ENCODE measurements around the gene PPP1R9B.
A peak's percentile ranks its signal among the peaks of the same experiment; 100 is the strongest.

Gene PPP1R9B, protein sequence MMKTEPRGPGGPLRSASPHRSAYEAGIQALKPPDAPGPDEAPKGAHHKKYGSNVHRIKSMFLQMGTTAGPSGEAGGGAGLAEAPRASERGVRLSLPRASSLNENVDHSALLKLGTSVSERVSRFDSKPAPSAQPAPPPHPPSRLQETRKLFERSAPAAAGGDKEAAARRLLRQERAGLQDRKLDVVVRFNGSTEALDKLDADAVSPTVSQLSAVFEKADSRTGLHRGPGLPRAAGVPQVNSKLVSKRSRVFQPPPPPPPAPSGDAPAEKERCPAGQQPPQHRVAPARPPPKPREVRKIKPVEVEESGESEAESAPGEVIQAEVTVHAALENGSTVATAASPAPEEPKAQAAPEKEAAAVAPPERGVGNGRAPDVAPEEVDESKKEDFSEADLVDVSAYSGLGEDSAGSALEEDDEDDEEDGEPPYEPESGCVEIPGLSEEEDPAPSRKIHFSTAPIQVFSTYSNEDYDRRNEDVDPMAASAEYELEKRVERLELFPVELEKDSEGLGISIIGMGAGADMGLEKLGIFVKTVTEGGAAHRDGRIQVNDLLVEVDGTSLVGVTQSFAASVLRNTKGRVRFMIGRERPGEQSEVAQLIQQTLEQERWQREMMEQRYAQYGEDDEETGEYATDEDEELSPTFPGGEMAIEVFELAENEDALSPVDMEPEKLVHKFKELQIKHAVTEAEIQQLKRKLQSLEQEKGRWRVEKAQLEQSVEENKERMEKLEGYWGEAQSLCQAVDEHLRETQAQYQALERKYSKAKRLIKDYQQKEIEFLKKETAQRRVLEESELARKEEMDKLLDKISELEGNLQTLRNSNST

DNA sequence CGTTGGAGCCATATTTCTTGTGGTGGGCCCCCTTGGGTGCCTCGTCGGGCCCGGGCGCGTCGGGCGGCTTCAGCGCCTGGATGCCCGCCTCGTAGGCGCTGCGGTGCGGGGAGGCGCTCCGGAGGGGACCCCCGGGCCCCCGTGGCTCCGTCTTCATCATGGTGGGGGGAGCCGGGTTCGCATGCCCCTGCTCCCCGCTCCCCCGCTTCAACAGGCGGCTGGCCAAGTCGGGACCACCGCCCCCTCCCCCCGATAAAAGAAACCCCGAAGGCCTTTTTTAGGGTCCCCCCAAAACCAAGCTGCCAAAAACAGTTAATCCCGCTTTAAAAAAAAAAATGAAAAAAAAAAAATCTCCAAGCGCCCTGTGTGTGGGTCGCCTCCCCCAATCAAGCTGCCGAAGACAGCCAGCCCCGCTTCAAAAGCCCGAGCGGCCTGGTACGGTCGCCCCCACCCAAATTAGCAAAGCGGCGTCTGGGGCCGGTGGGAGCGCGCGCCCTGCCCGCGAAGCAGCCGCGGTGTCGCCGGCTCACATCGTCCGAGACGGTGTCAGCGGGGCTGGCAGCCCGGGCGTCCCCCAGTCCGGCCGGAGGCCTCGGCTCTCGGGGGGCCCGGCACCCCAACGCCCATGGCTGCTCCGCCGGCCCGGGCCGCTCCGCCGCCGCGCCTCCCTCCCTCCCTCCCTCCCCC, at the start of gene PPP1R9B:
PPP1R9B (minus strand) TSS at position 324 of the 687 bp plus-strand sequence; CDS start at position 160, 164 bp downstream.
- peak in 2 of 6 experiments; percentile 32 to 76 for DNase-seq

DNA sequence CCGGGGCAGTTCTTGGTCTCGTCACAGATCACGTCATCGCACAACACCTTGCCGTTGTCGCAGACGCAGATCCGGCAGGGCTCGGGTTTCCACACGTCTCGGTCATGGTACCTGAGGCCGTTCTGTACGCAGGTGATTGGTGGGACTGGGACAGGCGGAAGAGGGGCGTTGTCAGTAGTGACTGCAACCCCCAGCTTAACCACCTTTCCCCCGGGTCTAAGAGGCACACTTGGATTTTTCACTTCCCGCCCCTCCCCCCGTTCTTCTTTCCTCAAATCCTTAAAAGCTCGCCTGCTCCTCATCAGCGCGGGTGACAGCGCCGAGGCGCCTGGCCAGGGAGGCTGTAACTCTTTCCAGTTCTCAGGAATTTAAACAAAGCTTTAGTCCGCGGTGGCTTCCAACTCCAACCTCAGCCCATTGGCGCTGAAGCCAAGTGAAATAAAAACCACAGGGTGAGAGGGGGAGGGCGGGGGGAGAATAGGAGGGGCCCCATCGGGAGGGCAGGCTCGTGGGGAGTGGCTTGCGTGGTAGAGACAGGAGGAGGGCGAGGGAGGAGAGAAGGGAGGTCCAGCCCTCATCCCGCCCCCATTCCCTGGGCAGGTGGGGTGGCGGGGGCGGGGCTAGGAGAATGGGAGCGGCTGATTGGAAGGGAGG, 49.5 kb upstream of the PPP1R9B start:
- DNase-seq: peak; percentile 62 to 71 (median 68)

DNA sequence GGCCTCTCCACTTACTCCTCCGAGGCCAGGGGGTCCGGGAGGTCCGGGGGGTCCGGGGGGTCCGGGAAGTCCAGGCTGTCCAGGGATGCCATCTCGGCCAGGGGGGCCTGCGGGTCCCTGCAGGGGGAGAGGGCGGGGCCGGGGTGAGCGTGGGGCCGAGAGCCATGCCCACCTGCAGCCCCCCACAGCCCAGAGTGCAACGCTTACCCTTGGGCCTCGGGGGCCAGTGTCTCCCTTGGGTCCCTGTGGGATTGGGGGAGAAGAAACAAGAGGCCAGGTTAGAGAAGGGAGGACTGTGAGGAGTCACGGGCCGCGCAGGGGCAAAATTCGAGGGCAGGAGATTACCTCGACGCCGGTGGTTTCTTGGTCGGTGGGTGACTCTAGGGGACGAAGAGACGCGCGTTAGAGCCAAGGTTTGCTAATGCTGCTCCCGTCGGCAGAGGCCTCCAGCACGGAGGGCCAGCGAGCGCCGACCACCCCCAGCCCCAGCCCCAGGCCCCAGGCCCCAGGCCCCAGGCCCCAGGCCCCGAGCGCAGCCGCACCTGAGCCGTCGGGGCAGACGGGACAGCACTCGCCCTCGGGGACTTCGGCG, 48.8 kb upstream of the PPP1R9B start:
- no peak for DNase-seq

DNA sequence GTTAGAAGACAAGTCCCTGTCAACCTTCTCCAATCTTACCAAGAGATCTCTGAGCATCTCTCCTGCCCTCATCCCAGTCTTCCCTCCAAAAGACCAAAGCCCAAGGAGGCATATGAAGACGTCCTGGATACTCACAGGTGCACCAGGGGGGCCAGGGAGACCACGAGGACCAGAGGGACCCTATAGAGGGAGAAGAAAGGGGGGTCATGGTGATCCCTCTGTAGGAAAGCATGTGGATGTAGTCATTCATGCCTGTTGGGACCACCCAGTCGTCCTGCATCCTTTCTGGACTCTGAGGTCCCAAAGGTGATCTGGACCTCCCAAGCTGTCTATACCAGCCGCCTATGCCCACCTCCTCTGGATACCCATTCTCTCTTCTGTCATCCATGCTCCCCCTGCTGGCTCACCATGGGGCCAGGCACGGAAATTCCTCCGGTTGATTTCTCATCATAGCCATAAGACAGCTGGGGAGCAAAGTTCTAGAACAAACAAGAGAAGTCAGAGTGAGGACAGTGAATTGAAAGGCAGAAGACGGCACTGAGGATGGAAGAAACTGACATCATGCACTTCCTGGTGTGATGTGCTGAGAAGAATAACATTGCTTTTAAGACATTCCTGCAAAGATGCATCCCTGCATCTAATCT, 47.7 kb upstream of the PPP1R9B start:
- DNase-seq: peak in 5 of 6 experiments; percentile 27 to 49 (median 32)

DNA sequence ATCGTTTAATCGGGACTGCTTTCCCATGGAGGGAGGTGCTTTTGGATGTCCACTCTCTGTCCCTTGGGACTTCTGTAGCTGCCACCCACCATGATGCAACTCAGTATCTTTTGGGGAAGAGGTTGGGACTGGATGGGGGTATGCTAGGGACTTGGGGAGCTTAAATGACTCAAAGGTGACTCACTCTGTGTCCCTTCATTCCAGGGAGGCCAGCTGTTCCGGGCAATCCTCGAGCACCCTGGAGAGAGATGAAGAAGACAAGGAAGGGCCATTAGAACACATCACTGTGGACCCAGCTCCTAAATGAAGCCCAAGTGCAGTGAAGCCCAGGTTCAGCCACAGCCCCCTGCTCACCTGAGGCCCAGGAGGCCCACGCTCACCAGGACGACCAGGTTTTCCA, 46.3 kb upstream of the PPP1R9B start:
- no peak for DNase-seq

DNA sequence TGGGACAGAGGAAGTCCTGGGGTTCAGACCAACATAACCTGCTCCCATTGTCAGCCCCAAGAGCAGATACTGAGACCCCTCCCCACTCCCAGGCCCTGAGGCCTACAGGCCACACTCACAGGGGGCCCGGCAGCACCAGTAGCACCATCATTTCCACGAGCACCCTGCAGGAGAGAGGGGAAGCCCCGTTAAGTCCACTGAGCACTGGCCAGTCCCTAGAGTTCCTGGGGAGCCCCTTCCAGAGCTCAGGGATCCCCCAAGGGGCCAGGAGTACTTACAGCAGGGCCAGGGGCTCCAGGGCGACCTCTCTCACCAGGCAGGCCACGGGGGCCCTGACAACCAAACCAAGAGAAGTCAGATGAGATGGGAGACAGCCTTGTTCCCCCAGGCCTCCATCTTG, 45.6 kb upstream of the PPP1R9B start:
- DNase-seq: no peak

DNA sequence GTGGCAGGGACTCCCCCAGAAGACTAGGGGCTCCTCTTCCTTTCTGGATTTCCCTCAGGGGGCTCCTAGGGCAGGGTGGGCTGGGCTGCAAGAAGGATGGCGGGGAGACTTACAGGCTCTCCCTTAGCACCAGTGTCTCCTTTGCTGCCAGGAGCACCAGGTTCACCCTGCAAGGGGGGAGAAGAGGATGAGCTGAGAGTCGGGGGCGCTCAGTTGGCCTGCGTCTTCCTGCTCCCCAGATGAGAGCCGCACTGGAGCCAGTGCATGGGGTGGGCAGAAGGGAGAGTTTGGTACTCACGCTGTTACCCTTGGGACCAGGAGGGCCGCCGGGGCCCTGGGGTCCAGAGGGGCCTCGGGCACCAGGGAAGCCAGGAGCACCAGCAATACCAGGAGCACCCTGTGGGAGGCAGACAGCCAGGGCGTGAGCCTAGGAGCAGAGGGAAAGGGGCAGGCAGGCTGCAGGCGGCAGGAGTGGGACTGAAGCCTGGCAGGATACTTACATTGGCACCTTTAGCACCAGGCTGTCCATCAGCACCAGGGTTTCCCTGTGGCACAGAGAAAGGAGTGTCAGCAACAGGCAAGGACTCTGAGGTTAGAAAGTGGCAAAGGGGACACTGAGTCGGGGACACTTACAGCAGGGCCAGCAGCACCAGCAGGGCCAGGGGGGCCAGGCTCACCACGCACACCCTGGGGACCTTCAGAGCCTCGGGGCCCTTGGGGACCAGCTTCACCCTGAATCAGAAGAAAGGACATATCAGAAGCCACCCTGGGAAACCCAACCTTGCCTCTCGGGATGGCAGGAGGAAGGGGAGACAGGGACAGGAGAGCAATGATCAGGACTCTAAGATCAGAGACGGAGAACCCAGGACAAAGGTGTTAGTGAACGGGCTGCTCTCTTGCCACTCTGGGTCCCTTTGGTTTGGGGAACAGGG, 44.7 kb upstream of the PPP1R9B start:
- no peak for DNase-seq

DNA sequence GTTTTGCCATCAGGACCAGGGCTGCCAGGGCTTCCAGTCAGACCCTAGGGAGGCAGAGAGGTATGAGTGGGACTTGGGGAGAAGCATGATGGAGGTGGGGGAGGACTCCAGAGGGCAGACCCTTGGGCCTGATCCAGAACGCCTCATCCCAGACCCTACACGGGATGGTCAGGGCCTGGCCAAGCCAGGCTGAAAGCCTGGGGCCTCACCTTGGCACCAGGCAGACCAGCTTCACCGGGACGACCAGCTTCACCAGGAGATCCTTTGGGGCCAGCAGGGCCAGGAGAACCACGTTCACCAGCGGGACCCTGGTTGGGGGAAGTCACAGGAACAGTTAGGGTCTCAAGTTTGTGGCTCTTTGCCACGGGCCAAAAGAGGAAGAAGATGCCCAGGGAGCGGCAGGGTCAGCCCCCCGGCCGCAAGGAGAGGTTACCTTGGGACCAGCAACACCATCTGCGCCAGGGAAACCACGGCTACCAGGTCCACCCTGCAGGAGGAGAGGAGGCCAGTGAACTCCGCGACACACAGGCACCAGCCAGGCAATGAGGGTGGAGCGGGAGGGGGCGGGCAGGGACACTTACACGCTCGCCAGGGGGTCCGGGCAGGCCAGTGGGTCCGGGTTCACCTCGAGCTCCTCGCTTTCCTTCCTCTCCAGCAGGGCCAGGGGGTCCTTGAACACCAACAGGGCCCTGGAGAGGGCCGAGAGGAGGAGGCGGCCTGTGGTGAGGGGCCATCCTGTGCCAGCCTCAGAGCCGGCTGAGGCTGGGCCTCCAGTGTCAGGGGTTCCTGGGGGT, 43.9 kb upstream of the PPP1R9B start:
- DNase-seq: no peak

DNA sequence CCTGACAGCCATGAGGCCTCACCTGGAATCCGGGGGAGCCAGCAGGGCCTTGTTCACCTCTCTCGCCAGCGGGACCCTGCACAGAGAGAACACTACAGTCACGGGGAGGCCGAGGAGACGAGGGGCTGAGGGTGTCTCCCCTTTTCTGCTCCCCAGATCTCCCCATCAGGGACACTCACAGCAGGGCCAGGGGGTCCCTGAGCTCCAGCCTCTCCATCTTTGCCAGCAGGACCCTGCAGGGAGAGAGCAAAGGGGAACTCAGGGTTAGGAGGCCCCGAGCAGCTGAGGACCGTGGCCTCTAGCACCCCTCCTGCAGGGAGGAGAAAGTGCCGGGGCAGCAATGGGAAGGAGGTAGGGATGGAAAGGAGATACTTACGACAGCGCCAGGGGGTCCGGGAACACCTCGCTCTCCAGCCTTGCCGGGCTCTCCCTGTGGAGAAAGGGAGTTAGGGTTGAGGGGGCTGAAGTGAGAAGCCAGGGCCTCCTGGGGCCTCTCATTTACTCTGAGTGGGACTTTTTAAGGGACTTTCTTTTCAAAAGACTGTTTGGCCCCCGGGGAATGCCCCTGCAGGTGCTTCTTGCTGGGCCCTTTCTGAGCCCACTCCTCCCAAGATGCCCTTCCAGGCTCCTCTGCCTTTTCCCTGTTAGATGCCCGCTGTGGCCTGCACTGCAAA, 42.3 kb upstream of the PPP1R9B start:
- no peak for DNase-seq

DNA sequence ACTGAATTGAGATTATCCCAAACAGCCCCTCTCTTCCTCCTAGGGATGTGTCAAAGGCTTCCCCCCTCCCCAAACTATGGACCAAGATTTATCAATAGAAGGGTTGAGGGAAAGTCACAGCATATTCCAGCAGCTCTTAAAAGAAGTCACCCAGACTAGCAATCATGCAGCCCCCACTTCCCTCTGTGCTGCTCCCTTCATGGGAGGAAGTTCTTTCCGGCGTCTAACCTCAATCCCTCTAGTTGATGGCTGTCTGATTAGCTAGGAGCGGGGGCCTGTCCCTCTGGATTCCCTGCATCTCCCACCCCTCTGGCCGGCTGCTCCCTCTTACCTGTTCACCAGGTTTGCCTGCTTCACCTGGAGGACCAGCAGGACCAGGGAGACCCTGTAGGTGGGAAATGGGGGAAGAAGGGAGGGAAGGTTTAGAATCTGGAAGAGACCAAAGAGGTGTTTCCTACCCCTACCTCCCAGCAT, 41.7 kb upstream of the PPP1R9B start:
- no peak for DNase-seq

DNA sequence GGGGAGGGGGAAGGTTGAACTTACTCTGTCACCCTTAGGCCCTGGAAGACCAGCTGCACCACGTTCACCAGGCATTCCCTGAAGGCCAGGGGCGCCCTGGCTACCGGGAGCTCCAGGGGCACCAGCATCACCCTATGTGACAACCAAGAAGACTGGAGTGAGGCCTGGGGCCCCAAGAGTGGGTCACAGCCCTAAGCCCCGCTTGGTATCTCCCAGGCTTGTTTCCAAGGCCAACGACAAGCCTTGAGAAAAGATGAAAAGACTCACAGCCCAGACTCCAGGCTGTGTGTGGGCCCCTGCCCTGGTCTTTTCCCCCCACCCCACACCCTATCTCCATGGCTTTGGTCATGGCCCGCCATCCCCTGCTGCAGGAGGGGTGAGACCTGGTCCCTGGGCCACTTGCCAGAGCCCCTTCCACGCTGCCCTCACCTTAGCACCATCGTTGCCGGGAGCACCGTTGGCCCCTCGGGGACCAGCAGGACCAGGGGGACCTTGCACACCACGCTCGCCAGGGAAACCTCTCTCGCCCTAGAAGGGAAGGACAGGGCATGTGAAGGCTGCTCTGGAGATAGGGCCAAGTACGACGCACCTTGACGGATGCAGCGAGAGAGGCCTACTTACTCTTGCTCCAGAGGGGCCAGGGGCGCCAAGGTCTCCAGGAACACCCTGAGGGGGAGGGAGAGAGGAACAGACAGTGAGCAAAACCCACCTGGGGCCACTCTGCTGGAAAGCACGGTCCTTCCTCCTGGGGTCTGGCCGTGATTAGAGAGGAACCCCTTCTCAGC, 41.1 kb upstream of the PPP1R9B start:
- DNase-seq: no peak

DNA sequence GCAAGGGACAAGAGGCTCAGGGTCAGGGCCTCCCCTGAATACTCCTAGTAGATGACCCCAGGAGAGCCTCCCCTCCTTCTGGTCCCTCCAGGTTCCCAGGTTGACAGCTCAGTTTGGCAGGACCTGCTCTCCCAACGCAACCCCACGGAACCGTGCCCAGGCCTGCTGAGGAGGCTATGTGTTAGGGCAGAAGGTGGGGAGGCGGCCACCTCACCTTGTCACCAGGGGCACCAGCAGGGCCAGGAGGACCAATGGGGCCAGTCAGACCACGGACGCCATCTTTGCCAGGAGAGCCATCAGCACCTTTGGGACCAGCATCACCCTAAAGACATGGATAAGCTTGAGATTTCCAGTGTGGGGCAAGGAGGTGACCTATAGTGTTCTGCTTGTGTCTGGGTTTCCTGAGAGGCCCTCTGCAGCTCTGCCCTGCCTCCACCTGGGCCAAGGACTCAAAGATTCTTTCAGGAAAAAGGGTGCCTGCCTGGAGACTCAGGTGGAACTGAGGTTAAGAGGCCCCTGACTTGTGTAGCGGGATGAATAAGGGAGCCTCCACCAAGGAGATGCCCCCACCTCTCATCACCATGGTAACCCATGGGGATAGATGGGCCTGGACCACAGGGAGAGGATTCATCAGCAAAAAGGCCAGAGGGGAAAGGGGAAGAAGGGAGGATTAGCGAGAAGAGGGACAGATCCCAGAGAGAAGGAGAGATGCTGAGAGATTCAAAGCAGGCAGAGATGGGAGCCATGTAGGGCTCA, 40.3 kb upstream of the PPP1R9B start:
- DNase-seq: no peak

DNA sequence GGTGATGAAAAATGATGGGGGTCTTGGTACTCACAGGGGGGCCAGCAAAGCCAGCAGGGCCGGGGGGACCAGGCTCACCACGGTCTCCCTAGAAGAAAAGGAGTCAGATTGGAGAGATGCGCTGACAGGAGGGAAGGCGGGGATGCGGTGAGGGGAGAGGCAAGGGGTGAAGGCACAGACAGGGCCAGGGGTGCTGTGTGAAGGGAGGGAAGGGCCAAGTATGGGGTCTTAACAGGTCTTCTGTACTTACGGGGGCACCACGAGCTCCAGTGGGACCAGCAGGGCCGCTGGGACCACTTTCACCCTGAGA, 39.8 kb upstream of the PPP1R9B start:
- no peak for DNase-seq

DNA sequence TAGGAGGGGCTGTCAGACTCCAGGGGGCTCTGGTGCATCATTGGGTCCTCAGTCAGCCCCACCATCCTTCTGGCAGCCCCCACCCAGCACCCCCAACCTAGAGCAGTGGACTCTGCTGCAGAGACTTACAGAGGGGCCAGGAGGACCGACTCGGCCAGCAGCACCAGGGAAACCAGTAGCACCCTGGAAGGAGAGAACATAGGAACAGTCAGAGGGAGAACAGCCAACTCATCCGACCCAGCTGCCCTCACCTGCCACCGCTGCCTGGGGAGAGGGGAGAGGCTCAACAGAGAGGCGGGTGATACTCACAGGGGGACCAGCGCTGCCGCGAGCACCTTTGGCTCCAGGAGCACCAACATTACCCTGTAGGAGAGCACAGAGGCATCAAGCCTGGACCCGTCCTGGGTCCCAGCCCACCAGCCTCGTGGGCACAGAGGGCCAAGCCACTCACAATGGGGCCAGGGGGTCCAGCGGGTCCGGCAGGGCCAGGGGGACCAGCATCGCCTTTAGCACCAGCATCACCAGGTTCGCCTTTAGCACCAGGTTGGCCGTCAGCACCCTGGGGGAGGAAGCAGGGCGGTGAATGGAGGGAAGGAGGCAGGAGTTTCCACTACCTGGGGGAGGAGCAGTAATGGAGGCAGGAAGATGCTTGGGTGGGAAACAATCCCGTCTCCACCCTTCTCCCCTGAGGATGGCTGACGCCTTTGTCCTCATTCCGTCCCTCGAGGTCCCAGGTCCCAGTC, 39.2 kb upstream of the PPP1R9B start:
- DNase-seq: no peak

DNA sequence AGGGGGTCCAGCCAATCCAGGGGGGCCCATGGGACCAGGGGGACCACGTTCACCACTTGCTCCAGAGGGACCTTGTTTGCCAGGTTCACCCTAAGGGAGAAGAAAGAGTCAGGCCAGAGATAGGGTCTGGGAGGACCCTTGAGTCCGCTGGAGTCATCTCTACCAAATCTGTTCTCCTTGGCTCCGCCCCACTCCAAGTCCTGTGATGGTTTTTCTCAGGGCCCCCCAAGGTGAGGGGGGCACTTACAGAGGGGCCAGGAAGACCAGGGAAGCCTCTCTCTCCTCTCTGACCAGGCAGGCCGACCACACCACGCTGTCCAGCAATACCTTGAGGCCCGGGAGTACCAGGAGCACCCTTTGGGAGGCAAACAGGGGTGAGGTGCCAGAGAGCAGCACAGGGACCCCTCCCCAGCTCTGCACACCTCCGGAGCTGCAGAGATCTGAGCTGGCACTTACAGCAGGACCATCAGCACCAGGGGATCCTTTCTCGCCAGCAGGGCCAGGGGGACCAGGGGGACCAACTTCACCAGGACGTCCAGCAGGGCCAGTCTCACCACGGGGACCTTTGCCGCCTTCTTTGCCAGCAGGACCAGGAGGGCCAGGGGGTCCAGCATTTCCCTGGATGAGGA, 38.6 kb upstream of the PPP1R9B start:
- no peak for DNase-seq

DNA sequence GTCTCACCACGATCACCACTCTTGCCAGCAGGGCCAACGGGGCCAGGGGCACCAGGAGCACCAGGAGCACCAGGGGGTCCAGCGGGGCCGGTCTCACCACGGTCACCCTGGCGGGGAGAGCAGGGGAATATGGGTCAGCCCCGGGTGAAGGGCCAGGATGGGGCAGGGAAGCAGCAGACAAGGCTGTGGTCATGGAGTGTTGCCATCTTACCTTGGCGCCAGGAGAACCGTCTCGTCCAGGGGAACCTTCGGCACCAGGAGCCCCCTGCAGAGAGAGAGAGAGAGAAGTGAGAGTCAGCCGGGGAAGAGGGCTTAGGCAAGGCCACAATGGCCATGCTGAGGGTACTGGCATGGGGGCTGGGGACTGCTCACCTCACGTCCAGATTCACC, 38.0 kb upstream of the PPP1R9B start:
- DNase-seq: no peak

Measured in stimulated activated naive CD4-positive, alpha-beta T cell (primary cell).